ENCODE measurements around the gene HGF.

- TF ChIP-seq CTCF (conservative IDR thresholded peaks at IDR 0.05; ENCODE audit: low read depth, low read length), result no peak
- TF ChIP-seq EZH2phosphoT487 (IDR thresholded peaks at IDR 0.05; ENCODE audit: borderline replicate concordance, low read length), result no peak
- TF ChIP-seq EZH2 (IDR thresholded peaks at IDR 0.05; ENCODE audit: low read length, unreplicated experiment), result no peak
These were observed 14.0 kb upstream of the HGF start for GRCh38 chr7:81783818-81784217.
